ENCODE results near the gene TAF10. TPM values are rescaled to one million over a fixed set of nuclear protein-coding genes. Genes with fewer than 3 reads are reported as not detected.
A peak's percentile ranks its signal among the peaks of the same experiment; 100 is the strongest.

Gene TAF10
- total RNA-seq, 1 experiment from 2014 or later: 53.6 TPM

GRCh38 chr11:6640985-6641701, 29.1 kb upstream of the TAF10 start:
- DNase-seq (ENCODE audit: low spot score): no peak

DNA sequence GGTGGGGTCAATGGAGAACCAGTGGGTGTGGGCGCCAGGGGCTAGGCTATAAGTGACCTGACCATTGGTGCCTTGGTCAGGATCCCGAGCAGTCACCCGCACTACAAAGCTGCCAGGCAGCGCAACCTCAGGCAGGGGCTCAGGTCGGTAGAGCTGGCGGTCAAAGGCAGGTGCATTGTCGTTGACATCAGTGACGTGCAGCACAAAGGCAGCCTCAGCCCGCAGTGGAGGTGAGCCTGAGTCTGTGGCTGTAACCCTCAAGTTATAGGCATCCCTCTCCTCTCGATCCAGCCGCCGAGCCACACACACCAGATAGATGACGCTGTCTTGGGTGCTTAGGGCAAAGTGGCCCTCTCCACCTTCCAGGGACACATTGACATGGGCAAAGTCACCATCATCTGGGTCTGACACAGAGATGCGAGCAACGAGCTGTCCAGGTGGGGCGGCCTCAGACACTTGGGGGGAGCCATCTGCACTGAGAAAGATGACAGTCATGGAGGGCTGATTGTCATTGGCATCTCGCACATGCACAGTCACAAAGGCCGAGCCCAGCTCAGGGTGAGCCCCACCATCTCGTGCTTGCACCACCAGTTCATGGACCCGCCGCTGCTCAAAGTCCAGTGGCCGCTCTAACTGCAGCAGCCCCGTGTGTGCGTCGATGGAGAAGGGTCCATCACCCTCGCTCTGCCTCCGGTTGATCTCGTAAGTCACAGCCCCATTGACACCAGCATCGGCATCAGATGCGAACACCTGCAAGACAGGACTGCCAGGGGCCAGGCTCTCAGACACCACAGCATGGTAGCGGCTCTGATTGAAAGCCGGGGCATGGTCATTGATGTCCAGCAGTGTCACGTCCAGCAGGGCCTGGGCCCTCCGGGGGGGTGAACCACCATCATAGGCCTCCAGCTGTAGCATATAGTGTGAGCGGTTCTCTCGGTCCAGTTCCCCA, 28.3 kb upstream of the TAF10 start:
- DNase-seq (ENCODE audit: low spot score): no peak

- no peak for DNase-seq (ENCODE audit: low spot score)
These were observed 26.4 kb upstream of the TAF10 start for GRCh38 chr11:6638429-6638828.

DNA sequence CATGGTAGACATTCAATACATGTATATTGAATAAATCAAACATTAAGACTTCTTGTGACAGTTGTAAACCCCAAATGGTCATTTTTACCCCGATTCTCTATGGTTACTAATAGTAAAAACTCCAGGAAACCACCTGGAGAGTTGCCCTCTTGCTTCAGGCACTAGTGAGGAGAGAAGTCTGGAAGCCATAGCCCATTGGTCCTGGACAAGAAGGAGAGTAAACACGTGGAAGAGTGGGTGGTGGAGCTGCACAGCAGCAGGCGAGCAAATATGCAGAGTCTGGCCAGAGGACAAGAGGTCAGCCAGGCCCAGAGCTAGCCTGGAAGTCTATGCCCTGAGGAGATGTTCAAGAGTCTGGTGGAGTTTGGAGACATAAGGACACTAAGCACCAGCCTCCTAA, 25.9 kb upstream of the TAF10 start:
- DNase-seq (ENCODE audit: low spot score): peak; percentile 55

- DNase-seq (ENCODE audit: low spot score): no peak
These were observed 24.5 kb upstream of the TAF10 start for GRCh38 chr11:6636480-6636879.

DNA sequence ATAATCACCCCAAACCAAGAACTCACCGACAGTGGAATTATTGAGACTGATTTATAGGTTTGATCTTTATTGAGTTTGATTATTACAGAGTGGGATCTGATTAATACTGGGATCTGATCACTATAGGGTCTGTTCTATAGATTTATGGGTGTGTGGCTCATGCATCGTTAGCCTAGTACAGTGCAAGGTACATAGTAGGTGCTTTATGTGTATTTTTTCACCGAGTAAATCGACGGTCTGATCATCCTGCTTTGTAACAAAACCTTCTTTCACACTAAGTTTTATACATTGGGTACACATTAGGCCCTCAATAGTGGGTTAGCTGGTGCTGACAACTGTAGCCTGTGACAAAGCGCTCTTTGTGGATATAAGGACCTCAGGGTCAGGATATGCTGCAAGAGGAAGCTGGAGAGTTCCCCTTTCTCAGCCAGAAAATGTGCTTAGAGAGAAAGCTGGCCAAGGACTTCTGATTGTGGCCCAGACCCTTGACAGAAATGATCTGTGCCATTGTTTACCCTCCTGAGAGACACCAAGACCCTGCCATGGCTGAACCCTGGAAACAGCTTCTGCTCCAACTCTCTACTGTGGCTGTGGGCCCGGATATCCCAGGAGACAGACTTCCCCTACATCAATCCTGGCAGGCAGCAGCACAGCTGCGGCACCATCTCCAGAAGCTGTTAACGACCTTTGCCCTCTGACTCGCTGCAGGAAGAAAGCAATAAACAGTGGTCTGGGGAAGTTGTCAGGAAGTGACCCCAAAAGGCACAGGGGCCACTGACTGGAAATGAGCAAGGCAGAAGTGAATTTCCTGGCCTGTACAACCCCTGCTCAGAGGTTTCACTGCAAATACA, 23.3 kb upstream of the TAF10 start:
- peak; percentile 35 for DNase-seq (ENCODE audit: low spot score)

GRCh38 chr11:6634534-6634933, 22.5 kb upstream of the TAF10 start:
- DNase-seq (ENCODE audit: low spot score): no peak

DNA sequence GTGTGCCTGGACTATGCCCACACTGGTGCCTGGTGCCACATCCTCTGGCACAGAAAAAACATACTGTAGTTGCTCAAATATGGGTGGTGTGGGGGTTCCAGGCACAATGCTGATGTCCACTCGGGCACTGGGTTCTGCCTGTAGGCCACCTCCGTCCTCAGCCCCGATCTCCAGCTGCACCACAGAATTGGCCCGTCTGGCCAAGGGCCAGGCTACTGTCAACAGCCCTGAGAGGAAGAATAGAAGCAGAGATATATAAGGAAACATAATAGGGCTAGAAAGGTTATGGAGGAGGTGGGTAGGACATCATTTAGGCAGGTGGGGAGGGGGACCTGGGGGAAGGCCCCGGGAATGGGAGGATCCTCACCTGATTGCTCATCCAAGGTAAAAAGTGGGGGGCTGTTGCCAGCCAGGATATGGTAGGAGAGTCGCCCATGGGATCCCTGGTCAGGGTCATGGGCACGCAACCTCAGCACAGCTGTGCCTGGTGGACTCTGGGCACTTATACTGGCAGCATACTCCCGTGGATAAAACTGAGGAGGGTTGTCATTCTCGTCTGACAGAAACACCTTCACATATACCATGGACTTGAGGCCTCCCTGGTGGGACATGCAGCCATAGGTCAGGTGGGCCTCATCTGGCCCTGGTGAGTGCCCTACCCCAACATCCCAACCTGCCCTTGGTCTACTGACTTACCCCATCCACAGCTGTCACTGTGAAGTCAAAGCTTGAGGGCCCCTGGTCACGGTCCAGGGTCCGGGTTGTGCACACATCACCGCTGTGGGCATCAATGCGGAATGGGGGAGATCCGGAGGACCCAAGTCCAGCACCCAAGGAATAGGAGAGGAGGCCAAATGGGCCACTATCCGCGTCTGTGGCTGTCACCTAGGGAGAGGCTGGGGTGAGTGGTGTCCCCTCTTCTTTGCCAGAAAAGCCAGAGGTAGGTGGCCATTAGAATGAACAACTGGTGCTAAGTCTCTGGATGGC, 21.7 kb upstream of the TAF10 start:
- DNase-seq (ENCODE audit: low spot score): no peak

DNA sequence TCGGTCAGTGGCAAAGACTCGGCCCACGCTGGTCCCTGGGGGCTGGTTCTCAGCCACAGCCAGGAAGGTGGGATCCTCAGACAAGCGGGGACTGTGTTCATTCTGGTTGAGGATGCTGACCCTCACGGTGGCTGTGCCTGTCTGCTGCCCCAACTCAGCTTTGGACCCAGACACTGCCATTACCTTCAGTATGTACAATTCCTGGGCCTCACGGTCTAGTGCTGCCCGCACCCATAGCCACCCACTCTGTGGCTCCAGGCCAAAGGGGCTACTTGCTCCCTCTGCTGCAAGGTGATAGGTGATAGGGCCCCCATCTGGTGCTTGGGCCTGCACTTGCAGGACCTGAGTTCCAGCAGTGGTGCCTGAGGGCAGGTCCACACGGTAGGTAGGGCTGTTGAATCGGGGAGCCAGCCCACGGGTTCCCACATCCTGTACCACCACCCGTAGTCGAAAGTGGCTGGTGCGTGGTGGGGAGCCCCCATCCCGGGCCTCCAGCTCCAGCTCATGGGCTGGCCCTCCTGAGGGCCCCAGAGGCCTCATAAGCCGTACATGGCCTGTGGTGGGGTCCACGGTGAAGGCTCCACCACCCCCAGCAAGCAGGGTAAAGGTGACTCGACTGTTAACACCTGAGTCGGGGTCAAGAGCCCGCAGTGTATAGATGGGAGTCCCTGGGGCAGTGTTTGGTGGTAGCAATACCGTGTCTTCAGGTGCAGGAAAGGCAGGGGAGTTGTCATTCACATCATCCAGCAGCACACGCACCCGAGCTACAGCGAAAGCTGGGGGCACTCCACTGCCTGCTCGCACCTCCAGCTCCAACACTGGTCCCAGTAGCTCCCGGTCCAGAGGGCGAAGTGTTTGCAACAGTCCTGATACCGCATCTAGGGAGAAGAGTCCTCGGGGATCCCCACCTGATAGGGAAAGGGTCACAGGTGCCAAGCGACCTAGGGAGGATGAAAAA, 20.4 kb upstream of the TAF10 start:
- DNase-seq (ENCODE audit: low spot score): no peak

DNA sequence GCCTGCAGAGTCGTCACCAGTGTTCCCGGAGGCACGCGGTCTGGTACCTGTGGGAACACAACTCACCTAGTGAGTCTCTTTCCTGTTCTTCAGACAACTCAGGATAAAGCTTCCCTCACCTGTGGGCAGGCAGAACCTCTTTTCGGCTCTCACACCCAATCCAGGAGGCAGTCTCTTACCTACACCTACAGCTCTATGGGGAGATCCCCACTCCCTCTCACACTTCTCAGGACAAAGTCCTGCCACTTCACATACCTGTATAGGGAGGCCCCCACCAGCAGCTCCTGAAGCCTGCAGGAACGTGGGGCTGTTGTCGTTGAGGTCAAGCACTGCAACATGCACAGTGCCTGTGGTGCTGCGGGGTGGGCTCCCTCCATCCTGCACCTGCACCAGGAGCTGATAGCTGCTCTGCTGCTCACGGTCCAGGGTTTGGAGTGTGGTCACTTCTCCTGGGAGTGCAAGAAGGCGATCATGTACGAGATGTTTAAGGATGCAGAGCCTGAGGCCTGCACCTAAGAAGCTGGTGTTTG, 19.4 kb upstream of the TAF10 start:
- no peak for DNase-seq (ENCODE audit: low spot score)

GRCh38 chr11:6630632-6631291, 18.7 kb upstream of the TAF10 start:
- DNase-seq (ENCODE audit: low spot score): no peak

DNA sequence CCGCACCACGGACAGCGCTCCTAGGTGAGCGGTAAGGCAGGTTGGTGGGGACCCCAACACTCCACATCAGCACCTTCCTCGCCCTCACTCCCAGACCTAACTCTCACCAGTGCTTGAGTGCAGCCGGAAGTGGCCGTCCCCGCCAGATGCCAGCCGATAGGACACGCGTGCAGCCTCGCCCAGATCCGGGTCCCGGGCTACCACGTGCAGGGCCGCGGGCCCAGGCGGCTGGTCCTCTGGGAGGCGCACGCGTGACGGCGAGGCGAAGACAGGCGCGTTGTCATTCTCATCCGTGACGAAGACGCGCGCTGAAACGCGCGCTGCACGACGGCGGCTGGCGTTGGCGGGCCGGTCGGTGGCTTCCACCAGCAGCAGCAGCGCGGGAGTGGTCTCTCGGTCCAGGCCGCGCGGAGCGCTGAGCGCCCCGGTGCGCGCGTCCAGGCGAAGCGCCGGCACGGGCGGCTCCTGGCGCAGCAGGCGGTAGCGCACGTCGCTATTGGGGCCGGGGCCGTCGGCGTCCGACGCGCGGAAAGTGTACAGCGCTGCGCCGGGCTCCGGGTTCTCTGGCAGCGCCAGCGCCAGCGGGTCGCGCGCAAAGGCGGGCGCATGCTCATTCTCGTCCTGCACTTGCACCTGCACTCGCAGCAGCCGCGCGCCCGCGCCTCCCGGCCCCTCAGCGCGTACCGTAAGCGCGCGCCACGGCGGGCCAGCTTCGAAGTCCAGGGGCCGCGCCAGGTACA, 18.0 kb upstream of the TAF10 start:
- no peak for DNase-seq (ENCODE audit: low spot score)

GRCh38 chr11:6629573-6629891, 17.5 kb upstream of the TAF10 start:
- DNase-seq (ENCODE audit: low spot score): no peak

DNA sequence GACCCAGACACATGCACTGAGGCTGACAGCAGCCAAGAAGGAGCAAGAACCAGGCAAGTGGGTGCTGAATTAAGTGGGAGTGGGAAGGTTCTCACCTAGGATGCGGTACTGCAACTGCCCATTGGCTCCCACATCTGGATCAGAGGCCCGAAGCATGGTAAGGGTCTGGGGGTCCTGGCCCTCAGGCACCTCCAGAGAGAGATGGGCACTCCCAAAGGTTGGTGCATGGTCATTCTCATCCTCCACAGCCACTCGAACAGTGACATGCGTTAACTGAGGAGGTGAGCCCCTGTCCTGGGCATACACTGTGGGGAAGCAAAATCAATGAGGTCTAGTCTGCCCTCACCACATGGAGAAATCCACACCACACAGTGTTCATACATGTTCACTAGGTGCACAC, 16.5 kb upstream of the TAF10 start:
- no peak for DNase-seq (ENCODE audit: low spot score)

- DNase-seq (ENCODE audit: low spot score): no peak
These were observed 15.8 kb upstream of the TAF10 start for GRCh38 chr11:6627762-6628241.

GRCh38 chr11:6626971-6627761, 15.2 kb upstream of the TAF10 start:
- DNase-seq (ENCODE audit: low spot score): no peak

DNA sequence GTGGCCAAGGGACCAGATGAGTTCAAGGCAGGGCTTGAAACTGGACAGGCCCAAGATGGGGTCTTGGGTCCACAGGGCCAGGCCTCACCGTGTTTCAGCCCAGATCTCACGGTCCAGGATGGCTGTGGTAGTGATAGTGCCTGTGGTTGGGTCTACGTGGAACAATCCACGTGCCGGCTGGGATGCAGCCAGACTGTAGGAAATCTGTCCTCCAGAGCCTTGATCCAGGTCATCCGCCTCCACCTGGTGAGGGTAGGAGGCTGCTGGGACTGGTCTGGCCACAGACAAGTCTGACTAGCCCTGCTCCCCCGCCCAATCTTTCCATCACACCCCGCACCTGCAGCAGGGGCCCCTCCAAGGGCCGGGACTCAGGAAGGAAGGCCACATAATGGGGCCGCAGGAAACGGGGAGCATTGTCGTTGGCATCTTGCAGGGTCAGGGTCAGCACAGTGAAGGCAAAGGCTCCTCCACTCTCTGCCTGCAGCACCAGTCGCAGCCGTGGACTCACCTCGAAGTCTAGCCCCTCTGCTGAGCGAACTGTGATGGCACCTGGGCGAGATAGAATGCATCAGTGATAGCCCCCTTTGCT, 13.9 kb upstream of the TAF10 start:
- DNase-seq (ENCODE audit: low spot score): no peak

Measured in A172 (cell line).